Thoracic aorta (tissue), 2 donors: ENCODE measurements around the gene TBCE. TPM values are rescaled to one million over a fixed set of nuclear protein-coding genes. Genes with fewer than 3 reads are reported as not detected.
"Not testable (repeated sequence)": the region's sequence is repeated elsewhere in the genome, so short reads cannot be mapped to it uniquely, and the experiment has no call there.

ENCODE experiments used
- ATAC-seq: fragments of 150-250 bp; one replicate; pipeline ENCODE4 v1.8.0; 2017; ENCODE audit warnings: low read depth; ENCODE audit not compliant: insufficient number of reproducible peaks, low FRiP score
- DNase-seq: peaks from one replicate; pipeline ENCODE4 v3.0.0-alpha.2; 2020; ENCODE audit warnings: low spot score
- H3K27ac ChIP-seq, 2 donors: fragments of 200-600 bp; sonication (generic); 1 replicate in 1 of 2; 2 replicates in 1 of 2; pipeline ENCODE4 v1.5.1; 2016; ENCODE audit warnings: mild to moderate bottlenecking in 2 of 2, moderate library complexity in 2 of 2
- H3K27me3 ChIP-seq: fragments of 200-600 bp; sonication (generic); replicated peaks from 2 replicates; pipeline ENCODE4 v1.6.0; 2016; ENCODE audit warnings: mild to moderate bottlenecking; ENCODE audit not compliant: insufficient read depth
- H3K36me3 ChIP-seq: fragments of 200-600 bp; sonication (generic); one replicate; pipeline ENCODE4 v1.5.1; 2016
- H3K4me1 ChIP-seq, 2 donors: fragments of 200-600 bp; sonication (generic); 1 replicate in 1 of 2; 2 replicates in 1 of 2; pipeline versions ENCODE4 v1.5.1 to v1.6.0; 2016; ENCODE audit warnings: low read depth in 2 of 2, mild to moderate bottlenecking in 1 of 2; ENCODE audit not compliant: control insufficient read depth in 1 of 2
- H3K4me3 ChIP-seq: fragments of 200-600 bp; sonication (generic); 2 replicates; pipeline ENCODE4 v1.5.1; 2016; ENCODE audit warnings: mild to moderate bottlenecking
- H3K9me3 ChIP-seq: fragments of 200-600 bp; sonication (generic); 2 replicates; pipeline ENCODE4 v1.5.1; 2016
- CTCF ChIP-seq: fragments of 200-600 bp; sonication (generic); IDR thresholded peaks from one replicate; pipeline ENCODE4 v1.5.1; 2019; ENCODE audit warnings: antibody characterized with exemption
- total RNA-seq, 2 donors: library from RNA; depleted of rRNA; stranded (reverse); fragments of >200 nt; gene quantifications; one replicate each; pipeline versions ENCODE4 v1.1.0 to v1.2.3, GENCODE V29; 2016

TBCE gene
- total RNA-seq, 2 donors from 2014 or later, result 16.9 to 30.1 TPM

GRCh38 chr1:235450886-235451483, 83.8 kb downstream of the TBCE start:
- Histone ChIP-seq H3K36me3 (peaks cover 37% of the 10 kb centered on the region), H3K4me3 (no peak overlapping the region), H3K27me3 (no peaks in the 10 kb centered on the region), H3K9me3 (no peaks in the 10 kb centered on the region), H3K4me1 (no peaks in the 10 kb centered on the region), H3K27ac (no peak overlapping the region)
- no peak for DNase-seq
- no peak for ATAC-seq
- no peak for TF ChIP-seq CTCF

GRCh38 chr1:235454021-235454420, 86.8 kb downstream of the TBCE start:
- TF ChIP-seq CTCF, result no peak
- Histone ChIP-seq H3K9me3 (no peaks in the 10 kb centered on the region), H3K4me3 (no peak overlapping the region), H3K36me3 (peaks cover 16% of the 10 kb centered on the region), H3K27ac (no peak overlapping the region), H3K4me1 (no peaks in the 10 kb centered on the region), H3K27me3 (no peaks in the 10 kb centered on the region)
- ATAC-seq (no peak), DNase-seq (no peak)

GRCh38 chr1:235455097-235455496, 87.9 kb downstream of the TBCE start:
- ATAC-seq (no peak), DNase-seq (no peak)
- Histone ChIP-seq H3K4me1 (no peaks in the 10 kb centered on the region), H3K27me3 (no peaks in the 10 kb centered on the region), H3K36me3 (peaks cover 15% of the 10 kb centered on the region), H3K27ac (no peak overlapping the region), H3K9me3 (no peaks in the 10 kb centered on the region), H3K4me3 (no peak overlapping the region)
- TF ChIP-seq CTCF, result no peak

GRCh38 chr1:235455823-235456222, 88.6 kb downstream of the TBCE start:
- ATAC-seq (no peak), DNase-seq (no peak)
- Histone ChIP-seq H3K9me3 (no peaks in the 10 kb centered on the region), H3K4me1 (no peaks in the 10 kb centered on the region), H3K36me3 (peaks cover 11% of the 10 kb centered on the region), H3K4me3 (no peak overlapping the region), H3K27ac (no peak overlapping the region), H3K27me3 (no peaks in the 10 kb centered on the region)
- no peak for TF ChIP-seq CTCF

GRCh38 chr1:235457856-235458255, 90.6 kb downstream of the TBCE start:
- H3K4me3 ChIP-seq, H3K27ac ChIP-seq, H3K36me3 ChIP-seq, H3K4me1 ChIP-seq, H3K9me3 ChIP-seq, H3K27me3 ChIP-seq, DNase-seq, ATAC-seq: not testable (repeated sequence)

- no peak overlapping the region for H3K4me3 ChIP-seq
- TF ChIP-seq CTCF, result no peak
- H3K27ac ChIP-seq, result no peak overlapping the region
- no peak for DNase-seq
- H3K27me3 ChIP-seq, result no peaks in the 10 kb centered on the region
- no peaks in the 10 kb centered on the region for H3K9me3 ChIP-seq
- no peaks in the 10 kb centered on the region for H3K4me1 ChIP-seq
- no peak for ATAC-seq
- peaks cover 3% of the 10 kb centered on the region for H3K36me3 ChIP-seq
Observed at GRCh38 chr1:235460770-235461169, 93.5 kb downstream of the TBCE start.
